GM18868 (cell line): Measurements from ENCODE around the gene JMJD7.
"Not testable (repeated sequence)": the region's sequence is repeated elsewhere in the genome, so short reads cannot be mapped to it uniquely, and the experiment has no call there.

Source experiments
- ATAC-seq: cut with Tn5 transposase; IDR thresholded peaks from one replicate; pipeline ENCODE4 v1.9.1; 2021; ENCODE audit warnings: mild to moderate bottlenecking, moderate library complexity; ENCODE audit not compliant: unreplicated experiment

The JMJD7 gene

GRCh38 chr15:41821831-41822230, 6.1 kb upstream of the JMJD7 start:
- ATAC-seq: no peak

GRCh38 chr15:41822471-41822870, 5.4 kb upstream of the JMJD7 start:
- no peak for ATAC-seq

- no peak for ATAC-seq
Observed at GRCh38 chr15:41822957-41823356, 4.9 kb upstream of the JMJD7 start.

- no peak for ATAC-seq
Observed at GRCh38 chr15:41823502-41823901, 4.4 kb upstream of the JMJD7 start.

GRCh38 chr15:41824062-41824745, 3.7 kb upstream of the JMJD7 start:
- ATAC-seq: no peak

- ATAC-seq: no peak
Observed at GRCh38 chr15:41825145-41825544, 2.7 kb upstream of the JMJD7 start.

- ATAC-seq: no peak
Observed at GRCh38 chr15:41825572-41826535, 2.0 kb upstream of the JMJD7 start.

- ATAC-seq: no peak
Observed at GRCh38 chr15:41827290-41827879, 507 bp upstream of the JMJD7 start.

GRCh38 chr15:41828807-41829141, 882 bp downstream of the JMJD7 start:
- ATAC-seq: no peak

GRCh38 chr15:41829959-41830646, 2.2 kb downstream of the JMJD7 start:
- no peak for ATAC-seq

- not testable (repeated sequence) for ATAC-seq
Observed at GRCh38 chr15:41831291-41831690, 3.4 kb downstream of the JMJD7 start.

- no peak for ATAC-seq
Observed at GRCh38 chr15:41832208-41832607, 4.3 kb downstream of the JMJD7 start.

- ATAC-seq: no peak
Observed at GRCh38 chr15:41832875-41833274, 5.0 kb downstream of the JMJD7 start.

- ATAC-seq: no peak
Observed at GRCh38 chr15:41834096-41834495, 6.2 kb downstream of the JMJD7 start.

GRCh38 chr15:41836073-41836472, 8.2 kb downstream of the JMJD7 start:
- ATAC-seq: no peak

- ATAC-seq: no peak
Observed at GRCh38 chr15:41836713-41837454, 9.0 kb downstream of the JMJD7 start.

GRCh38 chr15:41838400-41838897, 10.6 kb downstream of the JMJD7 start, which contains the start of gene PLA2G4B:
Gene PLA2G4B, plus strand, starts transcription at chr15:41838847. Its CDS starts 67 bp downstream, at chr15:41838914.
- ATAC-seq: no peak

- ATAC-seq: no peak
Observed at GRCh38 chr15:41839781-41840491, 12.0 kb downstream of the JMJD7 start.

GRCh38 chr15:41840673-41841072, 12.8 kb downstream of the JMJD7 start:
- no peak for ATAC-seq

GRCh38 chr15:41841131-41841530, 13.2 kb downstream of the JMJD7 start:
- no peak for ATAC-seq
